K562 (cell line): ENCODE measurements around the gene IKZF4. TPM values are rescaled to one million over a fixed set of nuclear protein-coding genes. Genes with fewer than 3 reads are reported as not detected.

Experiments
- CEBPG ChIP-seq, 3 experiments: fragments of 200-800 bp in 1 of 3; sonication (Bioruptor generic) in 1 of 3; sonication (generic) in 1 of 3; formaldehyde crosslinking in 1 of 3; IDR thresholded peaks in 2 of 3; conservative IDR thresholded peaks in 1 of 3; 2 replicates each; pipeline versions ENCODE4 v1.6.1 to v1.8.0; 2016 to 2022; ENCODE audit warnings: missing compliant biosample characterization in 2 of 3, missing genetic modification characterization in 2 of 3, mild to moderate bottlenecking in 1 of 3, missing genetic modification reagents in 1 of 3
- EP300 ChIP-seq: IDR thresholded peaks from 2 replicates; pipeline ENCODE4 v1.6.1; 2012; ENCODE audit warnings: low read length, improper control_type of control experiment
- ETV6 ChIP-seq, 3 experiments: fragments of 150-350 bp in 1 of 3; sonication (generic) in 1 of 3; formaldehyde crosslinking in 1 of 3; IDR thresholded peaks; 2 replicates each; pipeline versions ENCODE4 v1.6.1 to v1.8.0; 2014 to 2022; ENCODE audit warnings: borderline replicate concordance in 2 of 3, low read depth in 2 of 3, antibody characterized with exemption in 1 of 3, low read length in 1 of 3, mild to moderate bottlenecking in 1 of 3, missing genetic modification reagents in 1 of 3
- FOXK2 ChIP-seq, 2 experiments: fragments of 450-650 bp; IDR thresholded peaks in 1 of 2; conservative IDR thresholded peaks in 1 of 2; 2 replicates each; pipeline ENCODE4 v1.6.1; 2016; ENCODE audit warnings: low read depth in 2 of 2, mild to moderate bottlenecking in 1 of 2
- JUNB ChIP-seq: fragments of 450-650 bp; formaldehyde crosslinking; conservative IDR thresholded peaks from 2 replicates; pipeline ENCODE4 v1.4.0; 2020; ENCODE audit warnings: mild to moderate bottlenecking
- MLLT1 ChIP-seq, 2 experiments: fragments of 450-650 bp; IDR thresholded peaks; 2 replicates each; pipeline ENCODE4 v1.6.1; 2016
- MXD1 ChIP-seq: fragments of 250-450 bp; sonication (Bioruptor Pico); IDR thresholded peaks from 2 replicates; pipeline ENCODE4 v1.8.0; 2021; ENCODE audit warnings: borderline replicate concordance, mild to moderate bottlenecking, moderate library complexity; ENCODE audit not compliant: poor library complexity, severe bottlenecking
- POLR2G ChIP-seq: fragments of 200-400 bp; formaldehyde crosslinking; IDR thresholded peaks from 2 replicates; pipeline ENCODE4 v1.6.1; 2017; ENCODE audit warnings: low read depth, mild to moderate bottlenecking, antibody characterized with exemption, low read length, moderate library complexity
- PRPF4 ChIP-seq: fragments of 200-400 bp; formaldehyde crosslinking; IDR thresholded peaks from one replicate; pipeline ENCODE4 v1.6.1; 2017; ENCODE audit warnings: low read length, low read depth, mild to moderate bottlenecking; ENCODE audit not compliant: insufficient read depth, poor library complexity, severe bottlenecking
- RAD51 ChIP-seq: fragments of 450-650 bp; IDR thresholded peaks from 2 replicates; pipeline ENCODE4 v1.7.1; 2016; ENCODE audit warnings: low read depth, mild to moderate bottlenecking, borderline replicate concordance
- RBM15 ChIP-seq: fragments of 200-400 bp; formaldehyde crosslinking; IDR thresholded peaks from 2 replicates; pipeline ENCODE4 v1.6.1; 2018; ENCODE audit warnings: mild to moderate bottlenecking, low read length, moderate library complexity; ENCODE audit not compliant: insufficient read depth
- RFX7 ChIP-seq: fragments of 250-450 bp; sonication (Bioruptor Pico); IDR thresholded peaks from 2 replicates; pipeline ENCODE4 v1.5.1; 2021; ENCODE audit warnings: mild to moderate bottlenecking
- SAFB2 ChIP-seq: fragments of 200-400 bp; formaldehyde crosslinking; IDR thresholded peaks from 2 replicates; pipeline ENCODE4 v1.6.1; 2018; ENCODE audit warnings: borderline replicate concordance, low read length, low read depth, moderate library complexity; ENCODE audit not compliant: severe bottlenecking
- SMAD3 ChIP-seq: fragments of 450-650 bp; formaldehyde crosslinking; conservative IDR thresholded peaks from 2 replicates; pipeline ENCODE4 v1.4.0; 2020; ENCODE audit warnings: mild to moderate bottlenecking
- TEAD1 ChIP-seq, 2 experiments: fragments of 450-650 bp in 1 of 2; sonication (generic) in 1 of 2; formaldehyde crosslinking; IDR thresholded peaks; 2 replicates each; pipeline versions ENCODE4 v1.4.0 to v1.8.0; 2020 to 2022; ENCODE audit warnings: mild to moderate bottlenecking in 2 of 2, missing genetic modification reagents in 1 of 2
- ZNF778 ChIP-seq: fragments of 450-650 bp; formaldehyde crosslinking; IDR thresholded peaks from 2 replicates; pipeline ENCODE4 v1.4.0; 2020; ENCODE audit warnings: mild to moderate bottlenecking, moderate library complexity
- polyA plus RNA-seq, 8 experiments: library from polyadenylated mRNA; depleted of rRNA in 4 of 8; stranded (reverse) in 5 of 8; unstranded in 3 of 8; fragments of >200 nt; fragmentation: Nextera tagmentation in 2 of 8; fragmentation: Illumina TruSeq in 1 of 8; extraction: Ambion mirVana in 2 of 8; extraction: Trizol in 1 of 8; gene quantifications; 2 replicates each; pipeline versions ENCODE4 v1.2.1 to v1.2.3, GENCODE V29; 2011 to 2014; ENCODE audit warnings: inconsistent platforms in 1 of 8, missing spikeins in 1 of 8
- total RNA-seq, 7 experiments: library from RNA; depleted of rRNA in 6 of 7; stranded (reverse); fragments of >200 nt in 6 of 7; fragmentation: Illumina TruSeq in 2 of 7; extraction: Trizol in 2 of 7; gene quantifications; 2 replicates each; pipeline versions ENCODE4 v1.2.1 to v1.2.3, GENCODE V29; 2011 to 2021; ENCODE audit warnings: low replicate concordance in 1 of 7
- TF ChIP-seq, protein P1 (sequence below): sonication (generic); formaldehyde crosslinking; IDR thresholded peaks from 2 replicates; pipeline ENCODE4 v1.8.1; 2023; ENCODE audit warnings: mild to moderate bottlenecking, missing genetic modification reagents
- TF ChIP-seq, protein P2 (sequence below): fragments of 250-450 bp; sonication (Bioruptor Pico); IDR thresholded peaks from 2 replicates; pipeline ENCODE4 v1.5.0; 2021; ENCODE audit warnings: mild to moderate bottlenecking, borderline replicate concordance

IKZF4 gene
- total and polyA plus RNA-seq, 9 of the 15 experiments (the other 6 are each of a cell fraction or from before 2014, with no cell fraction given): 1.9 to 16.3 (median 3.6) TPM

- TF ChIP-seq, protein P1, sequence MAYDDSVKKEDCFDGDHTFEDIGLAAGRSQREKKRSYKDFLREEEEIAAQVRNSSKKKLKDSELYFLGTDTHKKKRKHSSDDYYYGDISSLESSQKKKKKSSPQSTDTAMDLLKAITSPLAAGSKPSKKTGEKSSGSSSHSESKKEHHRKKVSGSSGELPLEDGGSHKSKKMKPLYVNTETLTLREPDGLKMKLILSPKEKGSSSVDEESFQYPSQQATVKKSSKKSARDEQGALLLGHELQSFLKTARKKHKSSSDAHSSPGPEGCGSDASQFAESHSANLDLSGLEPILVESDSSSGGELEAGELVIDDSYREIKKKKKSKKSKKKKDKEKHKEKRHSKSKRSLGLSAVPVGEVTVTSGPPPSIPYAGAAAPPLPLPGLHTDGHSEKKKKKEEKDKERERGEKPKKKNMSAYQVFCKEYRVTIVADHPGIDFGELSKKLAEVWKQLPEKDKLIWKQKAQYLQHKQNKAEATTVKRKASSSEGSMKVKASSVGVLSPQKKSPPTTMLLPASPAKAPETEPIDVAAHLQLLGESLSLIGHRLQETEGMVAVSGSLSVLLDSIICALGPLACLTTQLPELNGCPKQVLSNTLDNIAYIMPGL (CRISPR knock-in tag): peak; percentile 78
- no peak for TF ChIP-seq JUNB (CRISPR knock-in tag)
- TF ChIP-seq EP300: no peak
- 0 out of 4 replicates have a peak, but pooled peaks of 1 of the 2 experiments have one; percentile 14 for TF ChIP-seq TEAD1 (CRISPR knock-in tag; IDR thresholded peaks at IDR 0.05)
- no peak for TF ChIP-seq RFX7 (CRISPR knock-in tag)
- 0 out of 4 replicates have a peak, but pooled peaks of 1 of the 2 experiments have one; percentile 44 for TF ChIP-seq ETV6 (IDR thresholded peaks at IDR 0.05; ENCODE audit: borderline replicate concordance in 1 of 2, low read depth in 2 of 2, low read length in 1 of 2)
- no peak; the same call in 1 of the 2 replicates for TF ChIP-seq ETV6 (CRISPR knock-in tag; IDR thresholded peaks at IDR 0.05; ENCODE audit: borderline replicate concordance)
- no peak for TF ChIP-seq RBM15
- no peak for TF ChIP-seq PRPF4
- TF ChIP-seq POLR2G: peak; percentile 97
- TF ChIP-seq CEBPG (CRISPR knock-in tag; IDR thresholded peaks at IDR 0.05): no peak
- TF ChIP-seq CEBPG (tag; conservative IDR thresholded peaks at IDR 0.05 in 1 of 2, IDR thresholded peaks at IDR 0.05 in 1 of 2): no peak
- peak; percentile 87 to 89; a peak in 3 of 4 replicates for TF ChIP-seq MLLT1 (IDR thresholded peaks at IDR 0.05)
- peak; percentile 40; the same call in 1 of the 2 replicates for TF ChIP-seq SMAD3 (CRISPR knock-in tag)
- TF ChIP-seq FOXK2 (conservative IDR thresholded peaks at IDR 0.05 in 1 of 2, IDR thresholded peaks at IDR 0.05 in 1 of 2; ENCODE audit: low read depth in 2 of 2): peak; percentile 47 to 77; a peak in 3 of 4 replicates
- TF ChIP-seq MXD1 (CRISPR knock-in tag): no peak
- no peak for TF ChIP-seq ZNF778 (CRISPR knock-in tag)
- TF ChIP-seq, protein P2, sequence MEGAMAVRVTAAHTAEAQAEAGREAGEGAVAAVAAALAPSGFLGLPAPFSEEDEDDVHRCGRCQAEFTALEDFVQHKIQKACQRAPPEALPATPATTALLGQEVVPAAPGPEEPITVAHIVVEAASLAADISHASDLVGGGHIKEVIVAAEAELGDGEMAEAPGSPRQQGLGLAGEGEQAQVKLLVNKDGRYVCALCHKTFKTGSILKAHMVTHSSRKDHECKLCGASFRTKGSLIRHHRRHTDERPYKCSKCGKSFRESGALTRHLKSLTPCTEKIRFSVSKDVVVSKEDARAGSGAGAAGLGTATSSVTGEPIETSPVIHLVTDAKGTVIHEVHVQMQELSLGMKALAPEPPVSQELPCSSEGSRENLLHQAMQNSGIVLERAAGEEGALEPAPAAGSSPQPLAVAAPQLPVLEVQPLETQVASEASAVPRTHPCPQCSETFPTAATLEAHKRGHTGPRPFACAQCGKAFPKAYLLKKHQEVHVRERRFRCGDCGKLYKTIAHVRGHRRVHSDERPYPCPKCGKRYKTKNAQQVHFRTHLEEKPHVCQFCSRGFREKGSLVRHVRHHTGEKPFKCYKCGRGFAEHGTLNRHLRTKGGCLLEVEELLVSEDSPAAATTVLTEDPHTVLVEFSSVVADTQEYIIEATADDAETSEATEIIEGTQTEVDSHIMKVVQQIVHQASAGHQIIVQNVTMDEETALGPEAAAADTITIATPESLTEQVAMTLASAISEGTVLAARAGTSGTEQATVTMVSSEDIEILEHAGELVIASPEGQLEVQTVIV: no peak
- no peak for TF ChIP-seq SAFB2
- peak; percentile 55; the same call in 1 of the 2 replicates for TF ChIP-seq RAD51
These were observed 20.9 kb downstream of the IKZF4 start, which contains the start of gene RPS26 (continued) for GRCh38 chr12:56041552-56042429.
